Measurements from ENCODE around the gene MOCS1.

The MOCS1 gene

GRCh38 chr6:39908838-39909583, 25.3 kb downstream of the MOCS1 start:
- DNase-seq (ENCODE audit: low read depth), result no peak
- no peak overlapping the region for H3K4me3 ChIP-seq (ENCODE audit: low read depth, low read length)

DNA sequence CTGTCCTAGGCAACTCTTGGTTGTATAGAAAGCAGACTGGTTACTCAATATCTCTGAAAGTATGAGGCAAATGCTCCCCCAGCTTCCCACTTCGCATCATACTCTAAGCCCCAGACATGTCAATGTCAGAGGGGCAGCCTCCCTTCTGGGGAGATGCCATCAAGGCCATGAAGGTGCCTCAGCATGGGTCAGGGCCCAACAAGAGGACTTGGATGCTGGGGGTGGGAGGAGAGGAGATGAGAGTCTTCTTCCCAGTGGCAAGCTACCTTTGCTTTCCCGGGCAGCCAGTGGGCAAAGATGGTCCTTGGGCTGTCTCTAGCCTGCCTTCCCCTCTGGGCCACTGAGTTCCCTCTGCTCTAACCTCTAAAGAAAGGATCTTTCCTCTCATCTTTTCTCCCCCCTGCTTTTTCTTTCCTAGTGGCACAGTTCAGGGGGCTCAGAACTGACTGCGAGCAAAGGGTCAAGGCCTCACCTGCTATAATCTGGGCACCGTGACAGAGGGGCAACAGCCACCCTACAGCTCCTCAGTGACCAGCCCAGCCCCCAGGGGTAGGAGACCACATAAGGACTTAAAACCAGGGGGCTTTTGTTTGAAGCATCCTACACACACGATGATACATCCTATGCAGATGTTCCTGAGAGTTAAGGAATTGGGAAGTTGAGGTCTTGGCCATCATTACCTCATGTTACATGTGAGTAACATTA, 26.2 kb downstream of the MOCS1 start:
- H3K4me3 ChIP-seq (ENCODE audit: low read depth, low read length), result no peak overlapping the region
- DNase-seq (ENCODE audit: low read depth), result no peak

DNA sequence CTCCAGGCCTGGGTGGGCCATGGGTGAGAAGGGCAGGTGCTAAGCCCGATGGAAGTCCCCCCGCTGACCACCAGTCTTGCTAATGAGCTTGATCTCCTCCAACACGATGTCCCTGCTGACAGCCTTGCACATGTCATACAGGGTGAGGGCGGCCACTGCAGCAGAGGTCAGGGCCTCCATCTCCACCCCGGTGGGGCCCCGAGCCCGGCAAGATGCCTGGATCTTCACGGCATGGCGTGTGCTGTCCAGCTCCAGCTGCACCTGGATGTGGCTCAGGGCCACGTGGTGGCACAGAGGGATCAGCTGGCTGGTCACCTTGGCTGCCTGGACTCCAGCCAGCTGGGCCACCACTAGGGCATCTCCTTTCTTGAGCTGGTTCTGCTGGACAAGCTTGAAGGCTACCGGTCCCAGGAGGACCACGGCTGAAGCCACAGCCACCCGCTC, 27.9 kb downstream of the MOCS1 start:
- DNase-seq (ENCODE audit: low read depth), result no peak
- H3K4me3 ChIP-seq (ENCODE audit: low read depth, low read length), result no peak overlapping the region

- DNase-seq (ENCODE audit: low read depth), result no peak
- H3K4me3 ChIP-seq (ENCODE audit: low read depth, low read length), result no peak overlapping the region
Measured at GRCh38 chr6:39905640-39905975, 28.7 kb downstream of the MOCS1 start.

DNA sequence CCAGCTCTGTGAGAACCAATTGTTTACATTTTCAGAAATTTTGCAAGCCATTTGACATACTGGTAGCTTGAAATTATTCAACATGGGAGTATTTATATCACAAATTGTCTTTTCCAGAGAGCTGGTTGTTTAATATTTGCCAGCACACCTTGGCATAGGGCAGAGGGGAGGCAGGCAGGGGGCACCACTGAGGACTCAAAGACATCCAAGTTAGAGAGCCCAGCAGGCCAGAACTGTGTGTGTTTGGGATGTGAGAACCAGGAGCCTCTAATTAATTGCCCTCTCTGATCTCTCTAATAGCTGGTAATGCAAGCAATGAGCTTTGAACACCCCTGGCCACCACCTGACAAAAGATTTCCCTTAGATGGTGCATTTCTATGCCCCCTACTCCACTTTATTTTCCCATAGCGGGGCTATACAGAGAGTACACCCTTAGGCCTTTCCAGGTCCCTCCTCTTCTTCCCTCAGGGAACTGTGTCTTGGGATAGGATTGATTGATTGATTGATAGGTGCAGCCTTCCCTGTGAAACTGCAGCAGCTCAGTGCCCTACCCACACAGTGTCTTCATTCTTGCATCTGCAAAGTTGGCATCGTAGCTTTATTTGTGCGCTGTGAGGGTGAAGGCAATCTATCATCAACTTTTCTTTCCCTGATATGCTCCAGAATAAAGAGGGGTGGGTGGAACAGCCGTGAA, 29.2 kb downstream of the MOCS1 start:
- H3K4me3 ChIP-seq (ENCODE audit: low read depth, low read length), result no peak overlapping the region
- no peak for DNase-seq (ENCODE audit: low read depth)

- no peak for DNase-seq (ENCODE audit: low read depth)
- H3K4me3 ChIP-seq (ENCODE audit: low read depth, low read length), result no peak overlapping the region
Measured at GRCh38 chr6:39903656-39904055, 30.6 kb downstream of the MOCS1 start.

- DNase-seq (ENCODE audit: low read depth), result no peak
- H3K4me3 ChIP-seq (ENCODE audit: low read depth, low read length), result no peak overlapping the region
Measured at GRCh38 chr6:39902786-39903465, 31.3 kb downstream of the MOCS1 start.

DNA sequence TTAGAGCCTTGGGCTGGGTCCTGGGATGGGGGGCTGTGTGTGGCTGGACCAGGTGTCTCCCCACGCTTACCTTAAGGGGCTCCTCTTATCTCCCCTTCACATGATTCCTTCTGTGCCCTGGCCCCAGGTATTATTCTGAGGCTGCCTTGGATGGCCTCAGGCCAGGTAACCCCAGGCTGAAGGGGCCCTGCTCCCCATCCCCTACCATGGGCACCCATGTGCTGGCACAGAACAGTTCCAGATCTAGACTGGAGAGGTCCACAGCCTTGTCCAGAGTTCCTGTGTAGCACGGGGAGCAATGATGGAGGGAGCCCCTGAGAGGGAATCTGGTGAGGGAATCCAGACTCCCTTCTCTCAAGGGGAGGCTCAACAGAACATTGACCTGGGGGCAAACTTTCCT, 32.1 kb downstream of the MOCS1 start:
- no peak overlapping the region for H3K4me3 ChIP-seq (ENCODE audit: low read depth, low read length)
- DNase-seq (ENCODE audit: low read depth), result no peak

- no peak for DNase-seq (ENCODE audit: low read depth)
Measured at GRCh38 chr6:39901670-39902069, 32.6 kb downstream of the MOCS1 start.

DNA sequence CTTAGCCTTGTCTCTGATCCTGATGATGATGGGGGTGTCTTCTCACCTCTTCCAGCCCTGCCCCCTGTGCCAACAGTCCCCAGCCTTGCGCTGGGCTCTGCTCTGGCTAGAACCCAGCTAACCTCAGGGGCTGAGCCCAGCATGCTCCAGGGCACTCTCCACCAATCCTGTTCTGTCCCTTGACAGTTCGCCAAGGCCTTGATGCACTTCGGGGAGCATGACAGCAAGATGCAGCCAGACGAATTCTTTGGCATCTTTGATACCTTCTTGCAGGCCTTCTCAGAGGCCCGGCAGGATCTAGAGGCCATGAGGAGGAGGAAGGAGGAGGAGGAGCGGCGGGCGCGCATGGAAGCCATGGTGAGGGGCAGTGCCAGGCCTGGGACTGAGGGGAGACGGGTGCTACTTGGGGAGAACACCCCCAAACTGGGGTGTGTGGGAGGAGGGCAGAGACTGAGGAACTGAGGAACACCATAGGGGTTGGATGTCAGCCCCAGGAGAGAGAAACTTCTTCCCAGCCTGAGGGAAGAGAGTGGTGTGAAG, 33.1 kb downstream of the MOCS1 start:
- no peak overlapping the region for H3K4me3 ChIP-seq (ENCODE audit: low read depth, low read length)
- DNase-seq (ENCODE audit: low read depth), result no peak

More at GRCh38 chr6:39901670-39902069, 32.6 kb downstream of the MOCS1 start:
- no peak overlapping the region for H3K4me3 ChIP-seq (ENCODE audit: low read depth, low read length)

- DNase-seq (ENCODE audit: low read depth), result no peak
- H3K4me3 ChIP-seq (ENCODE audit: low read depth, low read length), result no peak overlapping the region
Measured at GRCh38 chr6:39899554-39900295, 34.5 kb downstream of the MOCS1 start.

DNA sequence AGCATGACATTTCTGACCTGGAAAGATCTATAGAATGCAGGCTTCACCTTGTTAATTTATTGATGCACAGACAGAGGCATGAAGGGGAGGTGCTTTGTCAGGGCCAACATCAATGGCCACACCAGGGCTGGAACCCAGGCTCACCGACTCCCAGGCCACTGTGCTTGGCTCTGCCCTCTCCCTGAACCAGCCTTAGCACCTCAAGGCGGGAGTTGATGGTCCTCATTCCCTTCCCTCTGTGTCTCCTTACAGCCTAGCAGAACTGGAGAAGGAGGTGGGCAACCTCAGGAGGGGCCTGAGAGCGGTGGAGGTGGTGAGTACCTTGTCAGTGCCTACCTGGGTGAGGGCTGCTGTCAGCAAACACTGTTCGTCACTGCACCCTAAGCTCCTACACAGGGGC, 35.6 kb downstream of the MOCS1 start:
- DNase-seq (ENCODE audit: low read depth), result no peak
- H3K4me3 ChIP-seq (ENCODE audit: low read depth, low read length), result no peak overlapping the region

DNA sequence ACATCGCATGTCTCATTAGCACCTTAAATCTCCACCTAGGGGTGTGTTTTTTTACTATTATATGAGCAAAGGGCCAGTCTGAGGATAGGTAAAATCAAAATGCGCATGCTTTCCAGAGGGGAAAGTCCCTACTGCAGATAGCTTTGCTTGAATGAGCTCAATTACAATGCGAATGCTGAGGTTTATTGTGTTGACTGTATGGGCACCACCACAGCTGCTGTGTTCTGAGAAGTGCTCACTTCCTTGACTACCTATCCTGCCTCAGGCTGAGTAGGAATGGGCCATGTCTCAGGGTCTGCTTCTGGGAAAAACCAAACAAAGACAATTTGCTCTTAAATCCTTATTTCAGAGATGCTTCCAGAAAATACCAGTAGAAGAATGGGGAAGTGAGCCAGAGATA, 36.6 kb downstream of the MOCS1 start:
- no peak overlapping the region for H3K4me3 ChIP-seq (ENCODE audit: low read depth, low read length)
- no peak for DNase-seq (ENCODE audit: low read depth)

DNA sequence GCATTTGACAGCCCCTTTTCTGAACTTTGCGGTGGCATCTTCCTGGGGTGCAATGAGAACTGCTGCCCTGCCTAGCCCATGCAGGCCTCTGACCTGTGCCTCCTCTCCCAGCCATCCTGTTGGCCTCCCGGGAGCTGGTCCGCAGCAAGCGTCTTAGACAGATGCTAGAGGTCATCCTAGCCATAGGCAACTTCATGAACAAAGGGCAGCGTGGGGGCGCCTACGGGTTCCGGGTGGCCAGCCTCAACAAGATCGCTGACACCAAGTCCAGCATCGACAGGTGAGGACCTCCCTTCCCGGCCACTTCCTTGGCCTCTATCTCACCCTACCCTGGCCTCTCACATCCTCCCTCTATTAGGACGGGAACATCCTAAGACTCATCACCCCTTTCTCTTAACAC, 37.6 kb downstream of the MOCS1 start:
- H3K4me3 ChIP-seq (ENCODE audit: low read depth, low read length), result no peak overlapping the region
- DNase-seq (ENCODE audit: low read depth), result no peak

DNA sequence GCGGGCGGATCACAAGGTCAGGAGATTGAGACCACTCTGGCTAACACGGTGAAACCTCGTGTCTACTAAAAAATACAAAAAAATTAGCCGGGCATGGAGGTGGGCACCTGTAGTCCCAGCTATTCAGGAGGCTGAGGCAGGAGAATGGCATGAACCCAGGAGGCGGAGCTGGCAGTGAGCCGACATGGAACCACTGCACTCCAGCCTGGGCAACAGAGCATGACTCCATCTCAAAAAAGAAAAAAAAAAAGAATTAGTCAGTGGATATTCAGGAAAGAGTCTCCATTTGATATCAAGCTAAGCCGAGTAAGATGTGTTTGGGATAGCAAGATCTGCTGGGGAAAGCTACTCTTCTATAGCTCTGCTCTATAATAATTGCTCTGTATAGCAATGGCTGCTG, 41.0 kb downstream of the MOCS1 start:
- no peak overlapping the region for H3K4me3 ChIP-seq (ENCODE audit: low read depth, low read length)
- no peak for DNase-seq (ENCODE audit: low read depth)

DNA sequence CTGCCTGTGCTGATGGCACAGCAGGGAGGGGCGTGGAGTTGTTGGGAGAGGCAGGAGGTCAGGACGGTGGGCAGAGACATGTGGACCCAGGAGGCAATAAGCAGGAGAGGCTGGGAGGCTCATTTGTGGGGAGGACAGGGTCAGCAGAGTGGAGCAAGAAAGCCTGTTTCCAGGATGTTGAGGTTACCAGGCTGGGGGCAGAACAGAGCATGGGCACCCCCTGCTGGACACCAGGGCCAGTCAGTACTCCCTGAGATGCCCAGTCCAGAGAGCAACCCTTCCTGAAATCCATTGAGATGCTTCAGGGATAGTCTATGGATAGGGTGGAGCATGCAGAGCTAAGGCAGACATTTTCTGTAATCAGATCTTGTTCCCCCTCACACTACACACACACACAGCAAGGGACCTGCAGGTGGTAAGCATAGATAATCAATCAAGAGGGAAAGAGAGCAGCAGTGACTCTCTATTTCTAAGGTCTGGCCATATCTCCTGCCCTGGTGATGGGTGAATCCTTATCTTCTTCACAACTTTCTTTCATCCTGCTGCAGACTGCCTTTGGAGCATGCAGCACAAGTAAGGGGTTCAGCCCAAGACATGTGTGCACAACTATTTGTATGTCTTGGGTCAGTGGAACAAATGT, 41.7 kb downstream of the MOCS1 start:
- DNase-seq (ENCODE audit: low read depth), result no peak
- H3K4me3 ChIP-seq (ENCODE audit: low read depth, low read length), result no peak overlapping the region

GRCh38 chr6:39891976-39892375, 42.3 kb downstream of the MOCS1 start:
- H3K4me3 ChIP-seq (ENCODE audit: low read depth, low read length), result no peak overlapping the region
- no peak for DNase-seq (ENCODE audit: low read depth)

DNA sequence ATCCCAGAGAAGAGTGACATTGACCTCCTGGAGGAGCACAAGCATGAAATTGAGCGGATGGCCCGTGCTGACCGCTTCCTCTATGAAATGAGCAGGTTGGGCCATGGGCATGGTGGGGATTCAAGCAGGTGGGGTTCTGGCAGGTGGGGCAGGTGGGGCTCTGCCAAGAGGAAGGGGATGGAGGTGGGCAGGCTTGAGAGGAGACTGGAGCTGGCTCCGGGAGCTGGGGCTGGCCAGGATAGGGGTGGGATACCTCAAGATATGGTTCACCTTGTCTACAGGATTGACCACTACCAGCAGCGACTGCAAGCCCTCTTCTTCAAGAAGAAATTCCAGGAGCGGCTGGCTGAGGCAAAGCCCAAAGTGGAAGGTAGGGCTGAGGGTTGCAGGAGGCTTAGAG, 42.9 kb downstream of the MOCS1 start:
- H3K4me3 ChIP-seq (ENCODE audit: low read depth, low read length), result no peak overlapping the region

DNA sequence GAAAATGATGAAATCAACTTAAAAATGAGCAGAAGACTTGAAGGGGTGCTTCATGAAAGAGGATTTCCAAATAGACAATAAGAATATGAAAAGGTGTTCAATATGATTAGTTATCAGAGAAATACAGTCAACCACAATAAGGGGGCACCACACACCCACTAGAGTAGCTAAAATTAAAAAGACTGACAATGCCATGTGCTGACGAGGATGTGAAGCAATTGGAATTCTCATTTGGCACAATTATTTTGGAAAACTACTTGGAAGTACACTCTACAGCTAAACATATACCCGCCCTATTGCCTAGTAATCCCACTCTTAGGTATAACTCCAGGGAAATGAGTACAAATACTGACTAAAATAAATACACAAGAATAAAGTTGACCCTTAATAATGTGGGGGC, 45.0 kb downstream of the MOCS1 start:
- no peak overlapping the region for H3K4me3 ChIP-seq (ENCODE audit: low read depth, low read length)
- DNase-seq (ENCODE audit: low read depth), result no peak

More for the DNA sequence above, 42.9 kb downstream of the MOCS1 start:
- DNase-seq (ENCODE audit: low read depth), result no peak

Measured in skeletal muscle cell (primary cell).